Skin of body (tissue), 2 donors: ENCODE results near the gene IFI30. TPM values are rescaled to one million over a fixed set of nuclear protein-coding genes. Genes with fewer than 3 reads are reported as not detected.
"Not testable (repeated sequence)": the region's sequence is repeated elsewhere in the genome, so short reads cannot be mapped to it uniquely, and the experiment has no call there.

ENCODE experiments used
- DNase-seq: peaks from one replicate; lab custom pipeline; 2025; lab: John Stamatoyannopoulos, UW
- total RNA-seq: library from RNA; depleted of rRNA; stranded (reverse); fragments of >200 nt; gene quantifications from one replicate; pipeline ENCODE4 v1.2.3, GENCODE V29; 2014

IFI30 gene
- total RNA-seq, 1 donor from 2014 or later: 9.0 TPM

DNA sequence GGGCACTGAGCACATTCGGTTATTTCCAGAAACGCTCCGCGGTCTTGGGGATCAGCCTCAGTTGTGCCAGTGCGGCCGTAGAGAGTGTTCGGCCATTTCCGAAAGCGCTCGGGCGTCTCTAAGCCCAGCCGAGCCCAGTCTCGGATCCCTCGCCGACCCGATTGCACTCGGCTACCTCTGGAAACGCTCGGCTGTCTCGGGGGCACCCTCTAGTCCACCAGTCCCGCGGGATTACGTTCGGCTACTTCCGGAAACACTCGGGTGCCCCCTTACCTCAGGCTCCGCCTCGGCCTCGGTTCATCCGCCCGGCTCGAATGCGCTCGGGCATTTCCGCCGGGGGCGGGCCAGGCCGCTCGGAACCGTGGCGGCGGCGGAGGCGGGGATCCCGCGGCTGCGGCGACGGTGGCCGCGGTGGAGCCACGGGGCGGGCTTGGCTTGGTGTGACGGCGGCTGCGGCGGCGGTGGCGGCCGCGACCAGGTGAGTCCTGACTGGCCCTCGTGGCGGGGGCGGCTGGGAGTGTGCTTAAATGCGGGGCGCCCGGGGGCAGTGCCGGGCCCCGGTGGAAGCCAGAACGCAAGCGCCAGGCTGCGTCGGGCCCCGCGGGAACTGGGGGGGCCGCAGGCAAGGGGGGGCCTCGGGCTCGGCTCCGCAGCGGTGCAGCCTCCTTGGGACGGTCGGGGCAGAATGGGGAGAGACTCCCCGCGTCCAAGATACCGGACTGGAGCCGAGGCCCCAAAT is 20.6 kb upstream of the IFI30 start, which contains the start of gene PIK3R2:
Gene PIK3R2 (plus strand): TSS at position 347 of the 739 bp plus-strand sequence. CDS start 2,717 bp downstream, outside the sequence.
- peak; percentile 99 for DNase-seq

DNA sequence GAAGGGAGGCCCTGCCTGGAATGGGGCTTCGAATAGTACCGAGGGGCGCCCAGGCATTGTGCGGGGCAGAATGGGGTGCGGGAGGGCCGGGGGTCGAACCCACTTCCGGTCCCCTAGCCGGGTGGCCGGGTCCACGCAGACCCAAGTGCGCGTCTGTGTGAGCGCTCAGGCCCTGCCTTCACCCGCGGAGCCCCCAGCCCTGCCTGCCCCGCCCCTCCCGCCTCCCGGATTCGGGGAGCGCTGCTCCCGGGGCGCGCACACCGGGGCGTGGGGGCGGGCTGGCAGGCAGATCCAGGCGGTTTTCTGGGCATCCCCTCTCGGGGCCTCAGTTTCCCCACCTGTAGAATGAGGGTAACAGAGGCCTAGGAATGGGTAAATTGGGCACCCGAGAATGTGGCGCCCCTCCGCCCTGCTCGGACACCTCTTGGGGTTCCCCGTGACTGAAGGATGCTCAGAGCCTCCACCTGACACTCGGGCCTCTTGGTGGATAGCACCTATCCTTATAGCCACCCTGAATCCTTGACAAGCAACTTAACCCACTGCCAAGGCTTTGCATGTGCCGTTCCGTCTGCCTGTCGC is 20.0 kb upstream of the IFI30 start:
- DNase-seq: no peak

DNA sequence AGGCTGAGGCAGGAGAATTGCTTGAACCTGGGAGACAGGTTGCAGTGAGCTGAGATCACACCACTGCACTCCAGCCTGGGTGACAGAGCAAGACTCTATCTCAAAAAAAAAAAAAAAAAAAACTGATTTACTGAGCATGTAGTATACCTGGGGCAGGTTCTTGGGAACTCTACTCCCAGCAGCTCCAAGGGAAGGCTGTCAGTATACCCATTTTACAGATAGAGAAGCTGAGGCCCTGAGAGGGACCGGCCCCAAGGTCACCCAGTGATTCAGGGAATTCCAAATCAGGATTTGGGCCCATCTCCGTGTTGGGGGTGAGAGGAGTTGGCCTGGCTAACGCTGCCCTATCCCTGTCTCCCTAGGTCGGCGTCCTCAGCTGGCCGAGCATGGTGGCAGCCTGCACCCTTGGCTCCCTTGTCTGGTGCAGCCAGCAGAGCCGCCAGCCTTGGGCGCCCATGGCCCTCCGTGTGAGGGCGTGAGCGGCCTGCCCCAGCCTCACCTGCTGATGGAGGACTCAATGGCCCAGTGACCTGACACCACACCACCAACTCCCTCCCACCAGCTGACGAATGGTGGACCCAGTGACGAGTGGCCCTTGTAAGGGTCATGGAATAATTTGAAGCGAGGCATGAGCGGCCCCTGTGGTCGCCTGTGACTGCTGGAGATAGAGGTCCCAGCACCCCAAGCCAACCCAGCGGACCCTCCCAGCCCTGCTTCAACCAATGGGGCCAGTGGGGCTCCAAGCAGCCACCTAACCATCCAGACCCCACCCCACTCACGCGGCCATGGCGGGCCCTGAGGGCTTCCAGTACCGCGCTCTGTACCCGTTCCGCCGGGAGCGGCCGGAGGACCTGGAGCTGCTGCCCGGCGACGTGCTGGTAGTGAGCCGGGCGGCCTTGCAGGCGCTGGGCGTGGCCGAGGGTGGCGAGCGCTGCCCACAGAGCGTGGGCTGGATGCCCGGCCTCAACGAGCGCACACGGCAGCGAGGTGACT is 18.2 kb upstream of the IFI30 start:
- no peak for DNase-seq

DNA sequence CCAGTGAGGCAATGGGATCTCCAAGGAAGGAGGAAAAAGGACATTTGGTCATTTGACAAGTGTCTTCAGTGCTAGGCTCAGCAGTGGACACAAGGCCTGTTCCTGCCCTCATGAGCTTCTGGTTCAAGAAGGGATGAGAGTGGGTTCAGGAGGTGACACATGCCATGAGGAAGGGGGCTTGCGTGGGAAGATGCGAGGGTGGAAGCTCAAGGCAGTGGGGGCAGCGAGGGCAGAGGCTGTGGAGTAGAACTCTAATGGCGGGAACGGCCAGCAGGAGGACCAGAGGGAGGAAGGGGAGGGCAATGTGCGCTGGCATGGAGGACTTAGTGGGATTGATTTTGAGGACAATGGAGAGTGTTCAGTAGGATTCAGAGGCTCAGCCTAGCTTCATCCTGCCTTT is 17.3 kb upstream of the IFI30 start:
- no peak for DNase-seq

DNA sequence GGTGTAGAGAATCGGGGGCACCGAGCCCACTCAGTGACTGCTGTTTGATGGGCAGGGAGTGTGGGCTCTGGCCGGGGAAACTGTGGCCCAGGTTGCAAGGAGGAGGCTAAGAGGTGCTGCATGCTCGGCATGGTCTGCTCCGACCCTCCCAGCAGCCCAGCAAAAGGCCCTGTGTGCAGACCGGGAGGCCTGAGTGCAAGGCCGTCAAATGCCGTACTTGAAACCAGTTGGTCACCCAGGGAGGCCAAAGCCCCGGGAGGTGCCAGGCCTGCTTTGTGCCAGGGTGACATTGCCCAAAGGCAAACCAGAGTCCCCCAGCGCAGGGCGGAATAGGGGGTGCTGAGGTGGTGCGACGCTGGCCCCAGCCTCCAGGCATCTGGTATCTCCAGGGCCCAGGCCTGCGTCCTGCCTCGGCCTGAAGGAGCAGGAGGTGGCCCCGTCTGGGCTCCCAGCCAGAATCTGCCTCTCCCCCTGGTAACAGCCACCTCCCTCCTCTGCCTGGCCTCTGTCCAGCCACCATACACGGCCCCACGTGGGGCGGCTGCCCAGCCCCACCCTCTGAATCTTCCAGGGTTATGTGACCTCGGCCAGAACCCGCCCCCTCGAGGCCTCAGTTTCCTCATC is 16.7 kb upstream of the IFI30 start:
- DNase-seq: peak; percentile 57

DNA sequence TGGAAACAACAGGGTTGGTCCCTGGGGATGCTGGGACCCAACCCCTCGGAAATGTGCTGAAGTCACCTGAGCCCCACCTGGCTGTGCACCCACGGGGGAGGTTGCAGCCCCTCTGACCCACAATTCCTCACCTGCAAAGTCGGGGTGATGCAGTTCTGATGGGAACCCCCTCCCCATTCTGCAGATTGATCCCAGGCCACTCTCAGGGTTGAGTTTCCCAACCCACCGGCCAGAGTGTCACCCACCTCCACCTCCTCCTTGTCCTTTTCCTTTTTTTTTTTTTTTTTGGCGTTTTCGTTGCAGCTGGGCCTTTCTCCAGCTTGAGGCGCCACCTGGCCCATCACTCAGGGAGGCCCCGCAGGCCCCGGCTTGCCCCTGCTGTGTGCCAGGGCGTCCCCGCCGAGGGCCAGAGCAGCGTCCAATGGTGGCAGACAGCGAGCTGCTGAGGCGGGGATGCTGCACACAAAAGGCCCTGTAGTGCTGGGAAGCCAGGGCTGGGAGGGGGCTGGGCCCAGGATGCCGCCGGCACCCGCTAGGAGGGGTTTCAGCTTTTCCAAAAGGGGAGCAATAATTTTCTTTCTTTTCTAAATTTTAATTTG is 16.0 kb upstream of the IFI30 start:
- no peak for DNase-seq

DNA sequence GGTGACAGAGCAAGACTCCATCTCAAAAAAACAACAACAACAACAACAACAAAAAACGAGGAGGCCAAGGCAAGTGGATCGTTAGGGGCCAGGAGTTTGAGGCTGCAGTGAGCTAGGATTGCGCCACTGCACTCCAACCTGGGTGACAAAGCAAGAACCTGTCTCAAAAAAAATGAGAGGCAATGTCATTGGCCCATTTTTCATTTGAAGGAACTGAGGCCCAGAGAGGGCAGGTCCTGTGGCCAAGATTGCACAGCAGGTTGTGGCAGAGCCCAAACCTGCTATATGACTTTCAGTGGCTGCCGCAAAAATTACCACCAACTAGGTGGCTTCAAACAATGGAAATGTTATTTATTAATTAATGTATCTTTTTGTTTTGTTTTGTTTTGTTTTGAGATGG is 15.1 kb upstream of the IFI30 start:
- DNase-seq: no peak

DNA sequence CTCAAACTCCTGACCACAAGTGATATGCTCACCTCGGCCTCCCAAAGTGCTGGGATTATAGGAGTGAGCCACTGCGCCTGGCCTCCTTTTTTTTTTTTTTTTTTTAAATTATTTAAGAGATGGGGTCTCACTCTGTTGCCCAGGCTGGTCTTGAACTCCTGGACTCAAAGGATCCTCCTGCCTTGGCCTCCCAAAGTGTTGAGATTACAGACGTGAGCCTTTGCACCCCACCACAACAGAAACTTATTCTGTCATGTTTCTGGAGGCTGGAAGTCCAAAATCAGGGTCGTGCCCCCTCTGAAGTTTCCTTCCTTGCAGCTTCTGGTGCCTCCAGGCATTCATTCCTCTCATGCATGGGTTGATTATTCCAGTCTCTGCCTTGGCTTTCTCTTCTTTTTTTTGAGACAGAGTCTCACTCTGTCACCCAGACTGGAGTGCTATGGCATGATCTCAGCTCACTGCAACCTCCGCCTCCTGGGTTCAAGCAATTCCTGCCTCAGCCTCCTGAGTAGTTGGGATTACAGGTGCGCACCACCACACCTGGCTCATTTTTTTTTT is 14.5 kb upstream of the IFI30 start:
- not testable (repeated sequence) for DNase-seq

DNA sequence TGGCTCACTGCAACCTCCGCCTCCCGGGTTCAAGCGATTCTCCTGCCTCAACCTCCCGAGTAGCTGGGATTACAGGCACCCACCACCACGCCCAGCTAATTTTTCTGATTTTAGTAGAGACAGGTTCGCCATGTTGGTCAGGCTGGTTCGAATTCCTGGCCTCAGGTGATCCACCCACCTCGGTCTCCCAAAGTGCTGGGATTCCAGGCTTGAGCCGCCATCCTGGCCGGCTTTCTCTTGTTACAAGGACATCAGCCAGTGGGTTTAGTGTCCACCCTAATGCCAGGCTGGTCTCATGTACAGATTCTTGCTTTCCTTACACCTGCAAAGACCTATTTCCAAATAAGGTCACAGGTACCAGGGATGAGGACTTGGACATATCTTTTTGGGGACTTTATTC is 13.8 kb upstream of the IFI30 start:
- no peak for DNase-seq

DNA sequence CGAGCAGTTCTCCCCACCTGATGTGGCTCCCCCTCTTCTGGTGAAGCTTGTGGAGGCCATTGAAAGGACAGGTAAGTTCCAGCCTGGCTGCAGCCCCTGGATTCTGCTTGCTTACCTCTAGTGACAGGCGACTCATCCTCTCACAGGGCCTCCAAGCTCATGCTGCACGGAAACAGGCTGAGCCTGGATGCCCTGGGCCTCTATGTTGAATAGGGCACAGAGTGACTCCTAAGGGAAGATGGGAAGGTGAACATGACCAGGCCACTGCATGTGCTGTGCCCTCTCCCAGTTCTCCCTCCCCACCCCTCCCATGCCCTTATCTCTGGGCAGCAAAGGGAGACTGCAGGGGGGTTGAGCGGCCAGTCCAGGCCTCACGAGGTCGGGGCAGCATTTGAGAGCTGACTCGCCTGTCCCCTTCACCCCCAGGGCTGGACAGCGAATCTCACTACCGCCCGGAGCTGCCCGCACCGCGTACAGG is 13.1 kb upstream of the IFI30 start:
- DNase-seq: no peak

DNA sequence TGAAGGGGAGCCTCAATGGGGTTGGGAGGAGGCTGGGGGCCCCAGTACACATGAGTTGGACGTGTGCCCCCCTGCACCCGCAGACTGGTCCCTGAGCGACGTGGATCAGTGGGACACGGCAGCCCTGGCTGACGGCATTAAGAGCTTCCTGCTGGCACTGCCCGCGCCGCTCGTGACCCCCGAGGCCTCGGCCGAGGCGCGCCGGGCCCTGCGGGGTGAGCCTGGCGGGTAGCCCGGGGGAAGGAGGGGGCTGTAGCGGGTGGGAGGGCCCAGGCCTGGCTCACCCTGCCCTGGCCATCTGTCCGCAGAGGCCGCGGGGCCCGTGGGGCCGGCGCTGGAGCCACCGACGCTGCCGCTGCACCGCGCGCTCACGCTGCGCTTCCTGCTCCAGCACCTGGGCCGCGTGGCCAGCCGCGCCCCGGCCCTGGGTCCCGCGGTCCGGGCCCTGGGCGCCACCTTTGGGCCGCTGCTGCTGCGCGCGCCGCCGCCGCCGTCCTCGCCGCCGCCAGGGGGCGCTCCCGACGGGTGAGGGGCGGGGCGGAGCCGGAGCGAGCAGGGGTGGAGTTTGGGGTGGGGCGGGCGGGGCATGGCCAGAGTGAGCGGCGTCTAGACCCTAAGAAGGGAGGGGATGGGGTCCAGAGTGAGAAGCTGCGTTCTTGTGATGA is 12.5 kb upstream of the IFI30 start:
- no peak for DNase-seq

DNA sequence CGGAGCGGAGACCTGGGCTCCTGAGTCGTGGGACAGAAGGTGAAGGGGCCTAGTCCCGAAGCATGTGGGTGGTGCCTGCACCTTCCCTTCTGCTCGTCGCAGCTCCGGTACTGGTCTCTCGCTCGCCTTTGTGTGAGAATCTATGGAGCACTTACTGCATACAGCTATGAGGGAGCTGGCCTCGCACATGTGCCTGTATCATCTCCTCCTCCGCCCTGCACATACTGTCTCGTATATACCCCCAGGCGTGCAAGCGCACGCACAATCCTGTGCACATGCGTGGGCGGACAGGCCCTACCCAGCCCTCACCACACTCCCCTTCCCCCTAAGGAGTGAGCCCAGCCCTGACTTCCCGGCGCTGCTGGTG is 12.0 kb upstream of the IFI30 start:
- no peak for DNase-seq

DNA sequence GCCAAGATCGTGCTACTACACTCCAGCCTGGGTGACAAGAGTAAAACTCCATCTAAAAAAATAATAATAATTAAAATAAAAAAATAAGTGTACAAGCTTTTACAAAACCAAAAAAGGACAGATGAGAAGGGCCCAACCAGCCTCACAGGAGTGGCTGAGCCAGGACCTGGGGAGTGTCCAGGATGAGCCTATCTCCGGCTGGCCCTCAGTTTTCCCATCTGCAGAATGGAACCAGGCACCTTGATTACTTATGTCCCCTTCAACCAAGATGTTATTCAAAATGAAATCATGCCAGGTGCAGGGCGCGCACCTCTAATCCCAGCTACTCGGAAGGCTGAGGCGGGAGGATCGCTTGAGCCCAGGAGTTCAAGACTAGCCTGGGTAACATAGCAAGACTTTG is 9.5 kb upstream of the IFI30 start:
- DNase-seq: no peak

DNA sequence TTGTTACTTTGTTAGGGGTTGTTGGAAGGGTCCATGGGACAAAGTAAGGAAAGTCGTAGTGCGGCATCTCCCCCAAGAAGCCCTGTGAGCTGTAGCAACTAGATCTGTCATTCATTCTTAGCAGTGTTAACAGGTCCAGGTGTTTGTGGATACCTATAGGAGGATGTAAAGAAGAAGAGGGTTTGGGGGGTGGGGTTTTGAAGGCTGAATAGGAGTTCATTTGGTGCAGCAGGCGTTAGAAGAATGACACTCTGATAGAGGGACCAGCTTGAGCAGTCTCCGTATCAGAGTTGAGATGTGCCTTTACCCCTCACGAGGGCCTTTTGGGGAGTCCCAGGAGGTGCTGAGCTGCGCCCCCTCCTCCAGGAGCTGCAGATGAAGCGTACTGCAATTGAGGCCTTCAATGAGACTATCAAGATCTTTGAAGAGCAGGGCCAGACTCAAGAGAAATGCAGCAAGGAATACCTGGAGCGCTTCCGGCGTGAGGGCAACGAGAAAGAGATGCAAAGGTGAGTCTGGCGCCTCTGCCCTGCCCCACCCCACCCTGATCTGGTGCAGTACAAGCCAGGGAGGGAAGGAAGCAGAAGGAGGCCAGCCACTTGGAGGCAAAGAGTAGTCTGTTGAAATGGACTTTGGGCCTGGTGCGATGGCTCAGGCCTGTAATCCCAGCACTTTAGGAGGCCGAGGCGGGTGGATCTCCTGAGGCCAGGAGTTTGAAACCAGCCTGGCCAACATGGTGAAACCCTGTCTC is 7.6 kb upstream of the IFI30 start:
- no peak for DNase-seq

DNA sequence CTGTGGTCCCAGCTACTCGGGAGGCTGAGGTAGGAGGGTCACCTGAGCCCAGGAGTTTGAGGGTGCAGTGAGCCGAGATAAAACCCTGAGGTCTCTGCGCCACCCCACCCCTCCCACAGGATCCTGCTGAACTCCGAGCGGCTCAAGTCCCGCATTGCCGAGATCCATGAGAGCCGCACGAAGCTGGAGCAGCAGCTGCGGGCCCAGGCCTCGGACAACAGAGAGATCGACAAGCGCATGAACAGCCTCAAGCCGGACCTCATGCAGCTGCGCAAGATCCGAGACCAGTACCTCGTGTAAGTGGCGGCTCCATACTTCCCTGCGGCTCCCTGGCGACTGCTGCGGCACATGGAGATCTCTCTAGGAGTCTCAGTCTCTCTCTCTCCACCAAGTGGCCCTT is 6.6 kb upstream of the IFI30 start:
- no peak for DNase-seq

DNA sequence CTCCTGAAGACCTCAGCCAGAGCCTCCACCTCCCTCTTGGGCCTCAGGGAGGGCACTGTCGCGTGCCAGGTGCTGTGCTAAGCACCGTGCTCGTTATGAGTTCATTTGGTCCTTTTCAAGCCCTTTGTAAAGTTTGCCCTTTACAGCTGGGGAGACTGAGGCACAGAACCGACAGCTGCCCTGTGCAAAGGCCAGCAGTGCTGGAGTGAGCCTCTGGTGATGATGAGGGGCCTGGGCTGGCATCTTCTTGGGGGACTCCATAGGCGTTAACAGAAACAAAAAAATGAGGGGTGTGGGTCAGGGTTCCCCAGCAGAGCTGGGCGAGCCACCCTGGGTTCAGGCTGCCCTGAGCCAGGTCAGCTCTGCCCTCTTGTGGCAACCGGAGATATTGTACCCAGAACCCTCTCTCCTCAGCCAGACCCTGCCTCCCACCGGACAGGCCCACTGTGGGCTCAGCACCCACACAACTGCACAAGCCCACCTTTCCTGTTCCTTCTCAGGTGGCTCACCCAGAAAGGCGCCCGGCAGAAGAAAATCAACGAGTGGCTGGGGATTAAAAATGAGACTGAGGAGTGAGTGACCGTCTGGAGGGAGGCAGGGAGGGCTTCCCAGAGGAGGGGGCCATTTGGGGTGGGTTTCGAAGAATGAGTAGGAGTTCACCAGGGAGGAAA is 5.5 kb upstream of the IFI30 start:
- no peak for DNase-seq

DNA sequence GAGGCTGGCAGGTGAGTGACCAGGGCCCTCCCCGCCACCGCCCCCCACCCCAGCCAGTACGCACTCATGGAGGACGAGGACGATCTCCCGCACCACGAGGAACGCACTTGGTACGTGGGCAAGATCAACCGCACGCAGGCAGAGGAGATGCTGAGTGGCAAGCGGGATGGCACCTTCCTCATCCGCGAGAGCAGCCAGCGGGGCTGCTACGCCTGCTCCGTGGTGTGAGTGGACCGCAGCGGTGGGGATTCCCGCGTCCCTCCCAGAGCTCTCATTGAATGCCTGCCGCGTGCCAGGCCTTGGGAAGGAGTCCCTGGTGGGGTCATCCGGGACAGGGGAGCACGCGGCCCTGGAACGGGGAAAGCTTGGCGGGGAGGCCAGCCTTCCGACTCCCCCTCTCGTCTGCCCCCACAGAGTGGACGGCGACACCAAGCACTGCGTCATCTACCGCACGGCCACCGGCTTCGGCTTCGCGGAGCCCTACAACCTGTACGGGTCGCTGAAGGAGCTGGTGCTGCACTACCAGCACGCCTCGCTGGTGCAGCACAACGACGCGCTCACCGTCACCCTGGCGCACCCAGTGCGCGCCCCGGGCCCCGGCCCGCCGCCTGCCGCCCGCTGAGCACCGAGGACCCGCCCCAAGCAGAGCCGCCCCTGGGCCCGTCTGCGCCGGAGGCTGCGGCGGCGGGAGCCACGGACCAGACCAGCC is 4.8 kb upstream of the IFI30 start:
- DNase-seq: no peak

DNA sequence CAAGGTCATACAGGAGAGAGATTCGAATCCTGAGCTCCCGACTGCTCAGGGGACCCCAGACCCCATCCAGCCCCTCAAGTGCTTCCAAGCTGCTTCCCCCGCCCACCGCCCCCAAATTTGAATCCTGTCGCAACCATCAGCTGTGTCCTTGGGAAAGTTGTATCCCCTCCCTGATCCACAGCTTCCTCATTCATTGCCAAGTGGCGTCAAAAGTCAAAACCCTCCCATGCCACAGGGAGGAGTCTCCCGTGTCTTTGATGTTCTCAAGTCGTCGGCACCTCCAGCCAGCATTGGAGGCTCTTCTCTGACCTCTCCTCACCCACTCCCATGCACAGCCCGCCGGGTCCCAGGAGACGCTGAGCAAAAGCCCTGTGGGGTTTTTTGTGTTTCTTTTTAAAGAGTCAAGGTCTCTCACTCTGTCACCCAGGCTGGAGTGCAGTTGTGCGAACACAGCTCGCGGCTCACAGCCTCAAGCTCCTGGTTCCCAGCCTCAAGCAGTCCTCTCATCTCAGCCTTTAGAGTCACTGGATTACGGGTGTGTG is 2.8 kb upstream of the IFI30 start:
- DNase-seq: no peak
